GM23338 (cell line): ENCODE data around the gene CPT1A. TPM values are rescaled to one million over a fixed set of nuclear protein-coding genes. Genes with fewer than 3 reads are reported as not detected.

ENCODE experiments used
- ATAC-seq: fragments of 200-7000 bp; cut with Tn5 transposase; 3 replicates; pipeline ENCODE4 v1.9.1; 2020
- DNase-seq: peaks from one replicate; pipeline ENCODE4 v3.0.0-alpha.2; 2015; ENCODE audit warnings: low spot score
- H2AFZ ChIP-seq: fragments of 200-600 bp; sonication (generic); 2 replicates; pipeline ENCODE4 v1.8.0; 2016; ENCODE audit warnings: antibody characterized with exemption, mild to moderate bottlenecking, moderate library complexity
- H3F3A ChIP-seq: fragments of 200-600 bp; sonication (generic); replicated peaks from 2 replicates; pipeline ENCODE4 v1.8.0; 2017; ENCODE audit warnings: antibody characterized with exemption, mixed run types, low read depth
- H3K27ac ChIP-seq: fragments of 200-600 bp; sonication (generic); 2 replicates; pipeline ENCODE4 v1.6.1; 2016; ENCODE audit warnings: low read depth
- H3K27me3 ChIP-seq: fragments of 200-600 bp; sonication (generic); 2 replicates; pipeline ENCODE4 v1.8.0; 2016; ENCODE audit warnings: mild to moderate bottlenecking, mixed run types, moderate library complexity; ENCODE audit not compliant: insufficient read depth
- H3K36me3 ChIP-seq: fragments of 200-600 bp; sonication (generic); 2 replicates; pipeline ENCODE4 v1.8.0; 2016; ENCODE audit warnings: mild to moderate bottlenecking; ENCODE audit not compliant: insufficient read depth
- H3K4me1 ChIP-seq: fragments of 200-600 bp; sonication (generic); 2 replicates; pipeline ENCODE4 v1.8.0; 2016; ENCODE audit warnings: mild to moderate bottlenecking, moderate library complexity; ENCODE audit not compliant: insufficient read depth
- H3K4me2 ChIP-seq: fragments of 200-600 bp; sonication (generic); 2 replicates; pipeline ENCODE4 v1.7.1; 2017; ENCODE audit warnings: mixed run types
- H3K4me3 ChIP-seq: fragments of 200-600 bp; sonication (generic); 2 replicates; pipeline ENCODE4 v1.6.1; 2016; ENCODE audit warnings: mixed run types
- H3K79me2 ChIP-seq: fragments of 200-600 bp; sonication (generic); replicated peaks from 2 replicates; pipeline ENCODE4 v1.8.0; 2017; ENCODE audit warnings: mild to moderate bottlenecking; ENCODE audit not compliant: insufficient read depth
- H3K9me2 ChIP-seq: fragments of 200-600 bp; sonication (generic); 2 replicates; pipeline ENCODE4 v1.8.0; 2017; ENCODE audit not compliant: insufficient read depth
- H4K20me1 ChIP-seq: fragments of 200-600 bp; sonication (generic); replicated peaks from 2 replicates; pipeline ENCODE4 v1.8.0; 2017; ENCODE audit warnings: mild to moderate bottlenecking; ENCODE audit not compliant: insufficient read depth
- H3K27ac Mint-ChIP-seq: 2 replicates; pipeline ENCODE4 v1.8.0; 2020; ENCODE audit warnings: inconsistent platforms, mild to moderate bottlenecking, moderate library complexity, mixed read lengths
- H3K27me3 Mint-ChIP-seq: 3 replicates; pipeline ENCODE4 v1.8.0; 2022; ENCODE audit warnings: low read depth, mild to moderate bottlenecking, moderate library complexity, mixed read lengths, inconsistent platforms; ENCODE audit not compliant: insufficient read depth, poor library complexity
- H3K36me3 Mint-ChIP-seq: 3 replicates; pipeline ENCODE4 v1.8.0; 2021; ENCODE audit warnings: low read depth, mild to moderate bottlenecking, inconsistent platforms, moderate library complexity, mixed read lengths
- H3K4me1 Mint-ChIP-seq: 3 replicates; pipeline ENCODE4 v1.8.0; 2020; ENCODE audit warnings: mild to moderate bottlenecking, inconsistent platforms, mixed read lengths
- H3K4me3 Mint-ChIP-seq: 3 replicates; pipeline ENCODE4 v1.8.0; 2021; ENCODE audit warnings: moderate library complexity, mild to moderate bottlenecking, inconsistent platforms, mixed read lengths
- H3K9me3 Mint-ChIP-seq: 3 replicates; pipeline ENCODE4 v1.8.0; 2020; ENCODE audit warnings: moderate library complexity, mild to moderate bottlenecking, inconsistent platforms, mixed read lengths
- CREB1 ChIP-seq: fragments of 250-450 bp; sonication (Bioruptor Pico); IDR thresholded peaks from 2 replicates; pipeline ENCODE4 v1.5.0; 2020; ENCODE audit warnings: low read depth, mild to moderate bottlenecking, moderate library complexity
- CTCF ChIP-seq, 2 experiments: fragments of 200-600 bp in 1 of 2; sonication (generic) in 1 of 2; conservative IDR thresholded peaks; 2 replicates each; pipeline versions ENCODE4 v1.5.1 to v1.6.1; 2016 to 2017; ENCODE audit warnings: antibody characterized with exemption in 2 of 2, low read depth in 2 of 2, mild to moderate bottlenecking in 2 of 2, moderate library complexity in 1 of 2
- ETS1 ChIP-seq: IDR thresholded peaks from 2 replicates; pipeline ENCODE4 v1.6.1; 2016; ENCODE audit warnings: antibody characterized with exemption
- EZH2 ChIP-seq: fragments of 200-600 bp; sonication (generic); IDR thresholded peaks from one replicate; pipeline ENCODE4 v1.8.0; 2017; ENCODE audit warnings: antibody characterized with exemption, mild to moderate bottlenecking, low read depth; ENCODE audit not compliant: unreplicated experiment
- EZH2phosphoT487 ChIP-seq: fragments of 200-600 bp; sonication (generic); IDR thresholded peaks from one replicate; pipeline ENCODE4 v1.8.1; 2018; ENCODE audit warnings: antibody characterized with exemption; ENCODE audit not compliant: unreplicated experiment
- JUNB ChIP-seq: IDR thresholded peaks from one replicate; pipeline ENCODE4 v1.6.1; 2016; ENCODE audit warnings: antibody characterized with exemption; ENCODE audit not compliant: unreplicated experiment
- NANOG ChIP-seq: IDR thresholded peaks from 2 replicates; pipeline ENCODE4 v1.6.1; 2016; ENCODE audit warnings: antibody characterized with exemption, borderline replicate concordance
- POLR2AphosphoS5 ChIP-seq: IDR thresholded peaks from 2 replicates; pipeline ENCODE4 v1.6.1; 2016; ENCODE audit warnings: antibody characterized with exemption, low read depth
- STAT1 ChIP-seq: IDR thresholded peaks from one replicate; pipeline ENCODE4 v1.6.1; 2016; ENCODE audit warnings: antibody characterized with exemption; ENCODE audit not compliant: unreplicated experiment
- ZNF114 ChIP-seq: fragments of 250-450 bp; sonication (Bioruptor Pico); IDR thresholded peaks from 2 replicates; pipeline ENCODE4 v1.5.0; 2020; ENCODE audit warnings: mild to moderate bottlenecking, moderate library complexity
- ZNF331 ChIP-seq: fragments of 250-450 bp; sonication (Bioruptor Pico); IDR thresholded peaks from 2 replicates; pipeline ENCODE4 v1.5.0; 2020; ENCODE audit warnings: low read depth, mild to moderate bottlenecking, moderate library complexity
- ZNF462 ChIP-seq: fragments of 250-450 bp; sonication (Bioruptor Pico); IDR thresholded peaks from 2 replicates; pipeline ENCODE4 v1.5.0; 2020; ENCODE audit warnings: mild to moderate bottlenecking, moderate library complexity
- polyA plus RNA-seq: library from polyadenylated mRNA; unstranded; fragments of >200 nt; fragmentation: Nextera tagmentation; extraction: Ambion mirVana; gene quantifications from 2 replicates; pipeline ENCODE4 v1.2.1, GENCODE V29; 2016
- total RNA-seq: library from RNA; depleted of rRNA; stranded (reverse); fragments of >200 nt; shearing (Covaris generic); gene quantifications from 2 replicates; pipeline ENCODE4 v1.2.3, GENCODE V29; 2014

Gene CPT1A
- total and polyA plus RNA-seq, 2 experiments from 2014 or later: 2.6 to 9.5 TPM

GRCh38 chr11:68711114-68711513 is 130.6 kb downstream of the CPT1A start:
- no peak overlapping the region for H3K27ac ChIP-seq
- Mint-ChIP-seq H3K36me3 (no peaks in the 10 kb centered on the region; the same call in 2 of the 3 replicates), H3K4me1 (peaks cover 43% of the 10 kb centered on the region), H3K9me3 (no peaks in the 10 kb centered on the region), H3K27ac (no peak overlapping the region), H3K4me3 (no peak overlapping the region; the same call in 2 of the 3 replicates), H3K27me3 (peaks cover 7% of the 10 kb centered on the region)
- H3K9me2 ChIP-seq: no peaks in the 10 kb centered on the region
- ATAC-seq (no peak), DNase-seq (no peak)
- no peaks in the 10 kb centered on the region for H3K27me3 ChIP-seq
- H3K79me2 ChIP-seq: no peaks in the 10 kb centered on the region
- H4K20me1 ChIP-seq: no peaks in the 10 kb centered on the region
- TF ChIP-seq CREB1 (CRISPR knock-in tag): no peak
- no peak for TF ChIP-seq EZH2
- no peak for TF ChIP-seq ZNF462 (CRISPR knock-in tag)
- no peak for TF ChIP-seq STAT1
- no peak for TF ChIP-seq ZNF114 (CRISPR knock-in tag)
- TF ChIP-seq ZNF331 (CRISPR knock-in tag): no peak
- TF ChIP-seq POLR2AphosphoS5: no peak
- no peak for TF ChIP-seq JUNB
- TF ChIP-seq CTCF (conservative IDR thresholded peaks at IDR 0.05; ENCODE audit: low read depth in 2 of 2): no peak
- TF ChIP-seq NANOG: no peak
- no peak for TF ChIP-seq EZH2phosphoT487
- TF ChIP-seq ETS1: no peak
- peaks cover 4% of the 10 kb centered on the region; the same call in 1 of the 2 replicates for H3F3A ChIP-seq
- no peak overlapping the region for H3K4me3 ChIP-seq
- H2AFZ ChIP-seq: no peak overlapping the region
- no peak overlapping the region for H3K4me2 ChIP-seq
- H3K36me3 ChIP-seq: no peaks in the 10 kb centered on the region; the same call in 1 of the 2 replicates
- H3K4me1 ChIP-seq: peaks cover 26% of the 10 kb centered on the region
